Fibroblast of lung (primary cell): ENCODE results near the gene LYSMD3. TPM values are rescaled to one million over a fixed set of nuclear protein-coding genes. Genes with fewer than 3 reads are reported as not detected.

Experiments used
- DNase-seq, 2 donors: peaks; one replicate each; pipeline versions ENCODE4 v3.0.0 to v3.0.0-alpha.2; 2010; ENCODE audit warnings: low read depth in 2 of 2
- H2AFZ ChIP-seq: 2 replicates; pipeline ENCODE4 v1.5.1; 2012; ENCODE audit warnings: low read length, control low read depth, inconsistent platforms
- H3K27ac ChIP-seq: 2 replicates; pipeline ENCODE4 v1.5.1; 2011; ENCODE audit warnings: low read length, control low read depth; ENCODE audit not compliant: insufficient read depth
- H3K27me3 ChIP-seq: 2 replicates; pipeline ENCODE4 v1.5.1; 2011; ENCODE audit warnings: mild to moderate bottlenecking, low read length; ENCODE audit not compliant: control insufficient read depth, insufficient read depth
- H3K36me3 ChIP-seq: 2 replicates; pipeline ENCODE4 v1.5.1; 2011; ENCODE audit warnings: low read length; ENCODE audit not compliant: control insufficient read depth, insufficient read depth
- H3K4me1 ChIP-seq: 2 replicates; pipeline ENCODE4 v1.5.1; 2011; ENCODE audit warnings: low read length; ENCODE audit not compliant: control insufficient read depth, insufficient read depth; ENCODE audit errors: extremely low read depth
- H3K4me2 ChIP-seq: 2 replicates; pipeline ENCODE4 v1.5.1; 2011; ENCODE audit warnings: low read length, control low read depth; ENCODE audit not compliant: insufficient read depth; ENCODE audit errors: extremely low read depth
- H3K4me3 ChIP-seq, 4 experiments: fragments of 200-600 bp in 1 of 4; sonication (generic) in 1 of 4; replicated peaks in 1 of 4; 2 replicates each; pipeline ENCODE4 v1.5.1; 2011 to 2016; ENCODE audit warnings: low read length in 4 of 4, low read depth in 3 of 4, mild to moderate bottlenecking in 3 of 4, control low read depth in 2 of 4, inconsistent platforms in 1 of 4, mixed read lengths in 1 of 4; ENCODE audit not compliant: insufficient read depth in 1 of 4; ENCODE audit errors: control extremely low read depth in 1 of 4
- H3K79me2 ChIP-seq: 2 replicates; pipeline ENCODE4 v1.5.1; 2012; ENCODE audit warnings: mild to moderate bottlenecking, low read length, inconsistent platforms; ENCODE audit not compliant: control insufficient read depth, insufficient read depth
- H3K9ac ChIP-seq: 2 replicates; pipeline ENCODE4 v1.5.1; 2011; ENCODE audit warnings: mild to moderate bottlenecking, low read length, control low read depth; ENCODE audit not compliant: insufficient read depth
- H3K9me3 ChIP-seq: 2 replicates; pipeline ENCODE4 v1.5.1; 2012; ENCODE audit warnings: low read depth, low read length; ENCODE audit not compliant: control insufficient read depth, insufficient read depth
- H4K20me1 ChIP-seq: 2 replicates; pipeline ENCODE4 v1.5.1; 2011; ENCODE audit warnings: low read length; ENCODE audit not compliant: control insufficient read depth, insufficient read depth; ENCODE audit errors: extremely low read depth
- CTCF ChIP-seq, 2 donors: IDR thresholded peaks in 1 of 2; conservative IDR thresholded peaks in 1 of 2; 1 replicate in 1 of 2; 2 replicates in 1 of 2; pipeline ENCODE4 v1.5.1; 2011 to 2012; ENCODE audit warnings: low read length in 2 of 2, control low read depth in 1 of 2, inconsistent platforms in 1 of 2, low read depth in 1 of 2, mild to moderate bottlenecking in 1 of 2
- EZH2 ChIP-seq: IDR thresholded peaks from 2 replicates; pipeline ENCODE4 v1.5.1; 2012; ENCODE audit warnings: low read length, control low read depth, mild to moderate bottlenecking; ENCODE audit errors: missing control alignments
- polyA plus RNA-seq, 2 donors: library from polyadenylated mRNA; depleted of rRNA in 1 of 2; stranded (reverse) in 1 of 2; unstranded in 1 of 2; fragments of >200 nt; gene quantifications; 2 replicates each; pipeline ENCODE4 v1.2.1, GENCODE V29; 2011 to 2012; ENCODE audit warnings: missing spikeins in 1 of 2
- total RNA-seq: library from RNA; depleted of rRNA; stranded (reverse); fragments of >200 nt; gene quantifications from 2 replicates; pipeline ENCODE4 v1.2.1, GENCODE V29; 2014

The LYSMD3 gene
- total and polyA plus RNA-seq, 2 donors (not counting 1 experiment from before 2014, with no cell fraction given), result 17.0 to 30.0 TPM

- H4K20me1 ChIP-seq, result no peaks in the 10 kb centered on the region
Measured at GRCh38 chr5:90533794-90534193, 4.4 kb upstream of the LYSMD3 start.

GRCh38 chr5:90530736-90531487 lies 1.5 kb upstream of the LYSMD3 start:
- no peak overlapping the region for H3K9ac ChIP-seq
- no peak overlapping the region for H3K27ac ChIP-seq
- peaks cover 6% of the 10 kb centered on the region for H3K27me3 ChIP-seq
- H2AFZ ChIP-seq, result no peak overlapping the region
- TF ChIP-seq CTCF (conservative IDR thresholded peaks at IDR 0.05 in 1 of 2, IDR thresholded peaks at IDR 0.05 in 1 of 2; ENCODE audit: low read depth in 1 of 2, low read length in 2 of 2) (no peak), EZH2 (no peak)
- H3K79me2 ChIP-seq, result peaks cover 33% of the 10 kb centered on the region
- peak overlapping the region in 2 of 4 experiments; percentile 80 to 99 for H3K4me3 ChIP-seq
- no peaks in the 10 kb centered on the region for H3K9me3 ChIP-seq
- no peak for DNase-seq
- no peaks in the 10 kb centered on the region for H3K36me3 ChIP-seq
- no peak overlapping the region for H3K4me2 ChIP-seq
- H3K4me1 ChIP-seq, result no peaks in the 10 kb centered on the region
- H4K20me1 ChIP-seq, result no peaks in the 10 kb centered on the region

More at GRCh38 chr5:90533794-90534193, 4.4 kb upstream of the LYSMD3 start:
- DNase-seq, result no peak
- H3K27me3 ChIP-seq, result peaks cover 6% of the 10 kb centered on the region
- no peak overlapping the region for H2AFZ ChIP-seq
- no peak for TF ChIP-seq EZH2
- no peak for TF ChIP-seq CTCF (conservative IDR thresholded peaks at IDR 0.05 in 1 of 2, IDR thresholded peaks at IDR 0.05 in 1 of 2; ENCODE audit: low read depth in 1 of 2, low read length in 2 of 2)
- H3K4me3 ChIP-seq, result no peak overlapping the region
- no peak overlapping the region for H3K4me2 ChIP-seq
- H3K9ac ChIP-seq, result no peak overlapping the region
- no peak overlapping the region for H3K27ac ChIP-seq
- H3K9me3 ChIP-seq, result no peaks in the 10 kb centered on the region
- no peaks in the 10 kb centered on the region for H3K4me1 ChIP-seq
- H3K79me2 ChIP-seq, result peaks cover 6% of the 10 kb centered on the region
- H3K36me3 ChIP-seq, result no peaks in the 10 kb centered on the region

- no peak for TF ChIP-seq EZH2
- TF ChIP-seq CTCF (conservative IDR thresholded peaks at IDR 0.05 in 1 of 2, IDR thresholded peaks at IDR 0.05 in 1 of 2; ENCODE audit: low read depth in 1 of 2, low read length in 2 of 2), result peak; percentile 73 to 83
Measured at GRCh38 chr5:90529939-90530677, 724 bp upstream of the LYSMD3 start.

More at GRCh38 chr5:90529939-90530677, 724 bp upstream of the LYSMD3 start:
- Histone ChIP-seq H2AFZ (peak overlapping the region; percentile 100), H4K20me1 (no peaks in the 10 kb centered on the region), H3K36me3 (no peaks in the 10 kb centered on the region), H3K4me2 (peak overlapping the region; percentile 90), H3K4me3 (peak overlapping the region; percentile 80 to 99 (median 99)), H3K27ac (peak overlapping the region; percentile 99), H3K4me1 (no peaks in the 10 kb centered on the region), H3K9ac (peak overlapping the region; percentile 99), H3K9me3 (no peaks in the 10 kb centered on the region), H3K27me3 (peaks cover 6% of the 10 kb centered on the region), H3K79me2 (peaks cover 36% of the 10 kb centered on the region)
- peak; percentile 79 to 84 for DNase-seq
